Small intestine (tissue), 7 donors: ENCODE measurements around the gene CGN. TPM values are rescaled to one million over a fixed set of nuclear protein-coding genes. Genes with fewer than 3 reads are reported as not detected.

Experiments used
- DNase-seq, 2 donors: peaks; one replicate each; pipeline versions ENCODE4 v3.0.0 to v3.0.0-alpha.2; 2013
- FAIRE-seq: peaks from 2 replicates; lab custom pipeline; 2012; peaks lifted over from hg19 to GRCh38; lab: Jason Lieb, UNC
- H3K27ac ChIP-seq, 3 donors: one replicate each; pipeline ENCODE4 v1.5.1; 2013; ENCODE audit warnings: low read length in 2 of 3, mild to moderate bottlenecking in 2 of 3, control low read depth in 1 of 3, inconsistent platforms in 1 of 3, low read depth in 1 of 3, moderate library complexity in 1 of 3
- H3K27me3 ChIP-seq, 3 donors: one replicate each; pipeline ENCODE4 v1.6.1; 2013; ENCODE audit warnings: low read length in 3 of 3, inconsistent platforms in 1 of 3; ENCODE audit not compliant: control insufficient read depth in 3 of 3, insufficient read depth in 3 of 3
- H3K36me3 ChIP-seq, 3 donors: one replicate each; pipeline ENCODE4 v1.6.1; 2013; ENCODE audit warnings: low read length in 3 of 3, inconsistent platforms in 1 of 3, low read depth in 1 of 3, mild to moderate bottlenecking in 1 of 3, moderate library complexity in 1 of 3; ENCODE audit not compliant: control insufficient read depth in 3 of 3, insufficient read depth in 2 of 3
- H3K4me1 ChIP-seq, 3 donors: one replicate each; pipeline ENCODE4 v1.6.1; 2013; ENCODE audit warnings: low read length in 2 of 3, inconsistent platforms in 1 of 3, low read depth in 1 of 3, mild to moderate bottlenecking in 1 of 3, moderate library complexity in 1 of 3; ENCODE audit not compliant: control insufficient read depth in 3 of 3, insufficient read depth in 2 of 3
- H3K4me3 ChIP-seq, 3 donors: one replicate each; pipeline ENCODE4 v1.5.1; 2013; ENCODE audit warnings: low read length in 3 of 3, control low read depth in 1 of 3, inconsistent platforms in 1 of 3, low read depth in 1 of 3, mild to moderate bottlenecking in 1 of 3, moderate library complexity in 1 of 3
- H3K9me3 ChIP-seq, 2 donors: one replicate each; pipeline ENCODE4 v1.6.1; 2013; ENCODE audit warnings: low read depth in 1 of 2, low read length in 1 of 2; ENCODE audit not compliant: control insufficient read depth in 2 of 2, insufficient read depth in 1 of 2
- WGBS, 3 donors: extraction: QIAGEN DNeasy Blood & Tissue Kit; methylation state at CpG; one replicate each; pipeline ENCODE4 v1.1.7; 2013; 5-methylcytosine and 5-hydroxymethylcytosine counted together
- polyA plus RNA-seq, 4 donors: library from polyadenylated mRNA; stranded (reverse) in 3 of 4; unstranded in 1 of 4; fragments of 200-250 nt in 3 of 4; fragments of 120-200 nt in 1 of 4; gene quantifications; one replicate each; pipeline versions ENCODE4 v1.2.1 to v1.2.3, GENCODE V29; 2013
- donor health status: healthy with polysubstance abuse.
- donor health status: control.
- donor health status: control.
- donor health status: Bipolar disorder and iron deficiency.
- donor health status: healthy.

The CGN gene
- polyA plus RNA-seq, 4 donors, result 33.5 to 286 (median 211) TPM

DNA sequence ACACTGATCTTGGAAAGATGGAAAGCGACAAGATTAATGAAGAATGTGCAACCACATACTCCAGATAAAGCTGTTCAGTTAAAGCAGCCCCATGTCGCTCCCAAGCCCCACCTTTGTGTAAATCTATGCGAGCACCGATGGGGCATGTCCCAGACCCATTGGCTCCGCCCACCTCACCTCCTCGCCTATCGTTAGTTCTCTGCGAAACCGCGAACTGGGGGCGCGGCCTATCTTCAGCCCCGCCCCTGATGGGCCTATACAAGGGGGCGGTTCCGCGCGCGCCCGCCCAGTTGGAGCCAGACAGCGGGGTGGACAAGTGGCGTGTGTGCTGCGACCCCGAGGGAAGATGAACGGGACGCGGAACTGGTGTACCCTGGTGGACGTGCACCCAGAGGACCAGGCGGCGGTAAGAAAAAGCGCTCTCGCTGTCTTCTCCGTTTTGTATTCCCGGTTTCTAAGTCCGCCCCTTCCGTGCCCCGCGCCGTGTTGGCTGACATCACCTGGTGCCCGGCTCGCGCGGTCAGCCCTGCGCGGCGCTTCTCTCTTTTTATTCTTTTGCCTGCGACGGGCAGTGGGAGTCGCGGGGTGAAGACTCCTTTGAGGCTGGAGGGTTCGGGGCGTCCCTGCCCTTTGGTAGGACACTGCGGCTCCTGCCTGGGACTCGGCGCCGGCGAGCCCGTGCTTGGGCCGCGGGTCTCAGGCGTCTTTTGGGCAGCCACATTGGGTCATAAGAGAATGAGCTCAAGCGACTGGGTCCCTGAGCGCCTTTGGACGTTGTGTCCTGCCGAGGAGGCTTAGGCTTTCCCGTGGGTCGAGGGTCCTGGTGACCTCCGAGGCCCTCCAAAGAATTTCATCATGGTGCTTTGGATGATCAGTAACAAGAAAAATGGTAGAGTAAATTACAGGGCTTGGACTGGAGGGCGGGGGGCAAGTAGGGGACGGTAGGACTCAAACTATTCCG is 29.1 kb downstream of the CGN start, which contains the start of gene TUFT1:
TSS of gene TUFT1 (plus strand) at position 289 of the 961 bp plus-strand sequence. CDS start at position 347, 58 bp downstream.
- peak within 1 kb of the TSS; percentile 56 to 83 (median 79) for H3K4me3 ChIP-seq
- DNase-seq (peak; percentile 95 to 98), FAIRE-seq (no peak)
- H3K27me3 ChIP-seq, result no peaks in the 10 kb centered on the region
- peaks cover 0 to 36% (median 12%) of the 10 kb centered on the region in 3 donors for H3K36me3 ChIP-seq
- peaks cover 0 to 24% (median 0%) of the 10 kb centered on the region in 3 donors for H3K4me1 ChIP-seq
- 1 to 2% (median 1%) methylated on average over 70 of the region's 70 CpGs for WGBS, 3 donors
- peak within 1 kb of the TSS; percentile 90 to 99 (median 91) for H3K27ac ChIP-seq
- no peaks in the 10 kb centered on the region for H3K9me3 ChIP-seq

DNA sequence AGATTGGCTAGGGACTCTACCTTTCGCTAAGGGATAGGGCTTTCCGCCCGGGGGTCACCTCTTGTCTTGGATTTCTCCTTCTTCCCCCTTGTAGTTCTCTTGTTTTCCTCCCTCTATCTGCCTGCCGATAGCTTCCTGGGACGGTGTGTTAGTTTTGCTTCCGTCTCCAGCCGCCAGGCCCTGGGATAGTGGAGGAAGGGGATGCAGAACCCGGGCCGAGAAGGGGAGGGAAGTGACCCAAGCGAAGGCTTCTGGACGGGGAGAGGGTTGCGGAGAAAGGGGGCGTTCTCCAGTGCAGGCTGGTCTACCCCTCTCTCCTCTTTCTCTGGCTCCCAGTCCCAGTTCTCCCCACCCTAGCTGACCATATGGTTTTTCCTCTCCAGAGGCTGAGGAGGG is 29.8 kb downstream of the CGN start:
- H3K4me3 ChIP-seq, result peak overlapping the region; percentile 56 to 83 (median 79)
- H3K4me1 ChIP-seq, result peaks cover 0 to 24% (median 0%) of the 10 kb centered on the region in 3 donors
- H3K9me3 ChIP-seq, result no peaks in the 10 kb centered on the region
- FAIRE-seq (no peak), DNase-seq (peak; percentile 59 to 68)
- 7 to 21% (median 20%) methylated on average over 13 of the region's 13 CpGs for WGBS, 3 donors
- H3K27ac ChIP-seq, result peak overlapping the region; percentile 90 to 99 (median 91)
- no peaks in the 10 kb centered on the region for H3K27me3 ChIP-seq
- peaks cover 0 to 32% (median 9%) of the 10 kb centered on the region in 3 donors for H3K36me3 ChIP-seq

DNA sequence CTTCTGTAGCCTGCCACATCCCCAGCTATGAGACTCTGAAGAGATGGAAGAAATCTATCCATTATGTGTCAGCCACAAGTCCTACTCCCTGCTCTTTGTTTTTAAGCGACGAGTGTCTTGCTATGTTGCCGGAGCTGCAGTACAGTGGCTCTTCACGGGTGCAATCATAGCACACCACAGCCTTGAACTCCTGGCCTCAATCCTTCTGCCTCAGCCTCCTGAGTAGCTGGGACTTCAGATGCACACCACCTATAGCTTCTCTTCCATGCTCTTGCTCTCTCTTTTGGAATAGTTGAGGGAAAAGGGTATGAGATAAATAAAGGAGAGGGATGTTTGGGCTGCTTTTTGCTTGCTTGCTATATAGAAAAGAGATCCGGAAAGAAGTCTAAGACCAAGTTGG is 30.6 kb downstream of the CGN start:
- peaks cover 0 to 26% (median 0%) of the 10 kb centered on the region in 3 donors for H3K4me1 ChIP-seq
- DNase-seq, result peak; percentile 46 to 55
- H3K27me3 ChIP-seq, result no peaks in the 10 kb centered on the region
- peaks cover 0 to 25% (median 9%) of the 10 kb centered on the region in 3 donors for H3K36me3 ChIP-seq
- no peaks in the 10 kb centered on the region for H3K9me3 ChIP-seq
- peak overlapping the region in 2 of 3 donors; percentile 30 to 99 for H3K27ac ChIP-seq
- 17 to 62% (median 44%) methylated on average over 5 of the region's 5 CpGs for WGBS, 3 donors
- FAIRE-seq, result no peak
- peak overlapping the region in 2 of 3 donors; percentile 56 to 83 for H3K4me3 ChIP-seq

DNA sequence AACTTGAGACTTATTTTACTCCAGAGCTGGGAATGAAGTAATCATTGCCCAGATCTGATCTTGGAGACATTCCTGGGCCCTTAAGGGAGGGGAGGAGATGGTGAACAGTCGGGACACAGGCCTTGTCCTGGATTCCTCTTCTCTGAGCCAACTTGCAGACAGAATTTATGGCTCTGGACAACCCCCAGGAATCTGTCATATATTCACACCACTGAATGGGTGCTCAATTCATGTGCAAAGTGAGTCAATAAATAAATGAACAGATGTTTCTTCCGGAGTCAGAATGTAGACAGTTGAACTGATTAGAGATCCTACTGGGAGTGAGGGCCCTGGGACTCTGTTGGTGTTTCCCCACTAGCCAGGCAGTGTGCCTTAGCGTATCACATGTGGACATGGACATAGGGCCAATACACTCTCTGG is 31.5 kb downstream of the CGN start:
- H3K27ac ChIP-seq, result peak overlapping the region in 2 of 3 donors; percentile 12 to 99
- 26 to 55% (median 43%) methylated on average over 3 of the region's 3 CpGs for WGBS, 3 donors
- H3K4me1 ChIP-seq, result peaks cover 3 to 34% (median 6%) of the 10 kb centered on the region in 3 donors
- no peaks in the 10 kb centered on the region for H3K27me3 ChIP-seq
- no peak for FAIRE-seq
- peaks cover 0 to 16% (median 2%) of the 10 kb centered on the region in 3 donors for H3K36me3 ChIP-seq
- H3K9me3 ChIP-seq, result no peaks in the 10 kb centered on the region
- DNase-seq, result peak; percentile 29 to 54
- peak overlapping the region in 1 of 3 donors; percentile 83 for H3K4me3 ChIP-seq

DNA sequence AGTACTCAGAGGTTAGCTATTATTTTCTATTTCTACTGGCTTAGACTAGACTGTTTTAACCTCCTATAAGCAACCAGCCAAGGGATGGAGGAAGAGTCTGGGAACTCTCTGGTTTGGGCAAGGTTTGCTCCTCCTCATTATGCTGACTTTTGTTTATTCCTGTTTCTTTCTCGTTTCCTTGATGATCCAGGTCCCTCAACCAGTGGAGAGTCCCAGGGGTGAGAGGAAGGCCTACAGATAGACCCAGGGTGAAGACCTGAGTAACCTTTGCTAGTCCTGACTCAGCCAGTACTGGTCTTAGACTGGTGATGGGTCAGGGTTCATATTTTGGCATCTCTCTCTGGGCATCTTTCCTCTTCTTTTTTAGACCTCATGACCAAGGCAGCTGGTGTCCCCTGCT is 34.4 kb downstream of the CGN start:
- Histone ChIP-seq H3K27ac (no peak overlapping the region), H3K9me3 (no peaks in the 10 kb centered on the region), H3K27me3 (no peaks in the 10 kb centered on the region), H3K4me3 (no peak overlapping the region), H3K36me3 (peaks cover 0 to 16% (median 0%) of the 10 kb centered on the region in 3 donors), H3K4me1 (peaks cover 6 to 46% (median 6%) of the 10 kb centered on the region in 3 donors)
- no peak for DNase-seq
- no peak for FAIRE-seq
- WGBS, 3 donors, result 28 to 57% (median 44%) methylated on average over 1 of the region's 1 CpG

DNA sequence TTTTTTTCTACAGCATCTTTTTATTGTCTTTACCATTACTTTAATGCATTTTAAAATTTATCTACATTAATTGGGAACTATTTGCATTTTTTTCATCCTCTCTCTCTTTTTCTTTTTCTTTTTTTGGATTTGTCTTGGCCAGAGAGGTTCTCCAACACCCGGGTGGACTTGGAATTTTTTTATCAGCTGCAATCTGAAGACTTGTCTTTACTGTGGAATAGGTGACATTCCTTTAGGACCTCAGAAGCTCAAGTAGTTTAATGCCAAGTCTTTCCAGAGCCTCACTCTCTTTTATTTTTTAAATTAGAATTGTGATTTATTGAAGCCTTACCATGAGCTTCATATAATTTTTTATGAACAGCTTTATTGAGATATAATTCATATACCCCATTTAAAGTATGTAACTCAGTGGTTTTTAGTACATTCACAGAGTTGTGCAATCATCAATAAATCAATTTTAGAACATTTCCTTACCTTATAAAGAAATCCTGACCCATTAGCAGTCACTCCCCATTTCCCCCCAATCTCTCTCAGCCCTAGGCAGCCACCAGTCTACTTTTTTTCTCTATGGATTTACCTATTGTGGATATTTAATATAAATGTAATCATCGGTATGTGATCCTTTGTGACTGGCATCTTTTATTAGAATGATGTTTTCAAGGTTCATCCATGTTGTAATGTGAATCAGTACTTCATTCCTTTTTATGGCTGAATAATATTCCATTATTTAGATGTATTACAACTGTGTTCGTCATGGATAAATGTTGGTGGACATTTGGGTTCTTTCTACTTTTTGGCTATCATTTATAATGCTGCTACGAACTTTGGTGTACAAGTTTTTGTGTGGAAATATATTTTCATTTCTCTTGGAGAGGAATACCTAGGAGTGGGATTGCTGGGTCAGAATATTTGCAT is 35.1 kb downstream of the CGN start:
- no peaks in the 10 kb centered on the region for H3K9me3 ChIP-seq
- H3K4me1 ChIP-seq, result peaks cover 6 to 46% (median 6%) of the 10 kb centered on the region in 3 donors
- no peak for FAIRE-seq
- H3K36me3 ChIP-seq, result peaks cover 0 to 16% (median 0%) of the 10 kb centered on the region in 3 donors
- peak overlapping the region in 1 of 3 donors; percentile 94 for H3K27ac ChIP-seq
- WGBS, 3 donors, result 89 to 92% (median 89%) methylated on average over 4 of the region's 4 CpGs
- no peak overlapping the region for H3K4me3 ChIP-seq
- H3K27me3 ChIP-seq, result no peaks in the 10 kb centered on the region
- DNase-seq, result no peak

DNA sequence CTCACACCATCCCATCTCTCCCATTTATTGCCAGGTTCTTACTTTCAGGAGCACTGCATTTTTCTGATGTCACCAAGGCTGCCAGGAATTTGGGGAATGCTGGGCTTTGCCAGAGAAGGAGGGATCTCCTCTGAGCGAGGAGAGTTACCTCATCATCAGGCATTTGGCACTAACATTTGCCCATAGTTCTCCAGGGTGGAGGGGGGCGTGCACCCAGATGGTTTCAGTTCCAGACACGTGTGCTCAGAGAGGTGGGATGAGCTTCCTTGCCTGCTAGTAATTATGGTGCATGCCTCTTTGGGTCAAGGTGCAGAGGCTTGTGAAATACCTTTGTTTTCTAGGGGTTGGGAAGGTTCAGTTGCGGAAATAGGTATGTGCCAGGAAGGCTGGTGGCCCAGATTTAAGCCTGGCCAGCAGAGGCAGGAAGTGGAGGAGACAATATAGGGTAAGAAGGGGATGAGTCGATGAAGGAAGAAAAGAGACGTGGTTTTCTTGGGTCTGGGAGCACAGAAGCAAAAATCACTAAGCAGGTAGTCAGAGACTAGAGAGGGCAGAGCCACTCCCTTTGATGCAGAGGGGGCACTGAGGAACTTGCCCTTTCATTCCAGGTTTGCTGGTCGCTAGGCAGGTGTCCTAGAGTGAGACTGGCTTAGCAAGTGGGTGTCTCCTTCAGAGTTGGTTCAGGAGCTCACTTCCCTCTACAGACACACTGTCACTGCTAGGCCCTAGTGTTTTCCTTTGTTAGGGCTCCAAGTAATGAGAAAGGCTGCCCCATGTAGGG is 36.1 kb downstream of the CGN start:
- no peak for FAIRE-seq
- Histone ChIP-seq H3K27me3 (no peaks in the 10 kb centered on the region), H3K9me3 (no peaks in the 10 kb centered on the region), H3K4me3 (no peak overlapping the region), H3K36me3 (peaks cover 0 to 19% (median 0%) of the 10 kb centered on the region in 3 donors), H3K4me1 (peaks cover 6 to 43% (median 6%) of the 10 kb centered on the region in 3 donors), H3K27ac (peak overlapping the region; percentile 75 to 94 (median 89))
- peak; percentile 94 for DNase-seq
- WGBS, 3 donors, result 12 to 45% (median 24%) methylated on average over 7 of the region's 7 CpGs
